A549 (cell line): ENCODE data around the gene PARD3B.

ENCODE experiments used
- CEBPB ChIP-seq, 2 experiments: fragments of >200 bp in 1 of 2; sonication (Bioruptor Twin) in 1 of 2; formaldehyde crosslinking in 1 of 2; IDR thresholded peaks; 2 replicates each; pipeline ENCODE4 v1.6.1; 2012 to 2016
- CTCF ChIP-seq: fragments of >200 bp; sonication (Bioruptor Twin); formaldehyde crosslinking; IDR thresholded peaks from 3 replicates; pipeline ENCODE4 v1.5.1; 2016
- ELK1 ChIP-seq: fragments of 150-350 bp; IDR thresholded peaks from 2 replicates; pipeline ENCODE4 v1.6.1; 2014; ENCODE audit warnings: low read depth, mild to moderate bottlenecking, low read length
- MAZ ChIP-seq: fragments of 150-350 bp; IDR thresholded peaks from 2 replicates; pipeline ENCODE4 v1.6.1; 2014; ENCODE audit warnings: antibody characterized with exemption, low read depth, low read length, borderline replicate concordance
- PBX3 ChIP-seq: IDR thresholded peaks from 2 replicates; pipeline ENCODE4 v1.6.1; 2012
- POLR2A ChIP-seq: IDR thresholded peaks from 2 replicates; pipeline ENCODE4 v1.6.1; 2012; ENCODE audit warnings: mild to moderate bottlenecking, low read length
- RCOR1 ChIP-seq: fragments of 150-350 bp; IDR thresholded peaks from 2 replicates; pipeline ENCODE4 v1.6.1; 2014; ENCODE audit warnings: antibody characterized with exemption, low read length, low read depth
- TF ChIP-seq, protein P1 (sequence below): fragments of >200 bp; sonication (Bioruptor Twin); formaldehyde crosslinking; IDR thresholded peaks from 2 replicates; pipeline ENCODE4 v1.6.1; 2016
- TF ChIP-seq, protein P2 (sequence below): IDR thresholded peaks from 2 replicates; pipeline ENCODE4 v1.6.1; 2012
- TF ChIP-seq, protein P3 (sequence below): fragments of 200-600 bp; sonication (generic); IDR thresholded peaks from 2 replicates; pipeline ENCODE4 v1.6.1; 2016; ENCODE audit warnings: antibody characterized with exemption, mild to moderate bottlenecking, moderate library complexity
- TF ChIP-seq, protein P4 (sequence below): fragments of >200 bp; sonication (Bioruptor Twin); formaldehyde crosslinking; IDR thresholded peaks from 3 replicates; pipeline ENCODE4 v1.6.1; 2016

DNA sequence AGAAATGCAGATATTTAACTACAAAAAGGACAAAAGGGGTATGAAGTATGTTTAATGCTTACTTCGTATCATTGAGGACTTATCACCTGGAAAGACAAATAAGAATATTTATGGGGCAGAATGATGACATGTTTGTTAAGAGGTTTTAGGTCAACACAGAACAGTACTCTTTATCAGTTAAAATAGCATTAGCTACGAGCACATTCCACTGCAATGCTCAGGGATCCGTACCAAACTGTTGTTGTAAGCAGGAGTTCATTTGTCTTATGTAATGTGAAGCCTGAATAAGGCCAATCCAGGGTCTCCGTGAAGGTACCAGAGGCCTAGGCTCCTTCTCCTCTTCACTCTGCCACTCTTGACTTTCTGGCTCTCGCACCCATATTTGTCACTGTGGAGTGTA is 671.3 kb downstream of the PARD3B start:
- TF ChIP-seq CTCF (no peak), MAZ (no peak), POLR2A (no peak), RCOR1 (no peak), CEBPB (IDR thresholded peaks at IDR 0.05) (no peak), PBX3 (no peak), ELK1 (no peak)
- TF ChIP-seq, protein P1, sequence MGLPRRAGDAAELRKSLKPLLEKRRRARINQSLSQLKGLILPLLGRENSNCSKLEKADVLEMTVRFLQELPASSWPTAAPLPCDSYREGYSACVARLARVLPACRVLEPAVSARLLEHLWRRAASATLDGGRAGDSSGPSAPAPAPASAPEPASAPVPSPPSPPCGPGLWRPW, result no peak
- TF ChIP-seq, protein P2, sequence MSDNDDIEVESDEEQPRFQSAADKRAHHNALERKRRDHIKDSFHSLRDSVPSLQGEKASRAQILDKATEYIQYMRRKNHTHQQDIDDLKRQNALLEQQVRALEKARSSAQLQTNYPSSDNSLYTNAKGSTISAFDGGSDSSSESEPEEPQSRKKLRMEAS, result no peak
- TF ChIP-seq, protein P3, sequence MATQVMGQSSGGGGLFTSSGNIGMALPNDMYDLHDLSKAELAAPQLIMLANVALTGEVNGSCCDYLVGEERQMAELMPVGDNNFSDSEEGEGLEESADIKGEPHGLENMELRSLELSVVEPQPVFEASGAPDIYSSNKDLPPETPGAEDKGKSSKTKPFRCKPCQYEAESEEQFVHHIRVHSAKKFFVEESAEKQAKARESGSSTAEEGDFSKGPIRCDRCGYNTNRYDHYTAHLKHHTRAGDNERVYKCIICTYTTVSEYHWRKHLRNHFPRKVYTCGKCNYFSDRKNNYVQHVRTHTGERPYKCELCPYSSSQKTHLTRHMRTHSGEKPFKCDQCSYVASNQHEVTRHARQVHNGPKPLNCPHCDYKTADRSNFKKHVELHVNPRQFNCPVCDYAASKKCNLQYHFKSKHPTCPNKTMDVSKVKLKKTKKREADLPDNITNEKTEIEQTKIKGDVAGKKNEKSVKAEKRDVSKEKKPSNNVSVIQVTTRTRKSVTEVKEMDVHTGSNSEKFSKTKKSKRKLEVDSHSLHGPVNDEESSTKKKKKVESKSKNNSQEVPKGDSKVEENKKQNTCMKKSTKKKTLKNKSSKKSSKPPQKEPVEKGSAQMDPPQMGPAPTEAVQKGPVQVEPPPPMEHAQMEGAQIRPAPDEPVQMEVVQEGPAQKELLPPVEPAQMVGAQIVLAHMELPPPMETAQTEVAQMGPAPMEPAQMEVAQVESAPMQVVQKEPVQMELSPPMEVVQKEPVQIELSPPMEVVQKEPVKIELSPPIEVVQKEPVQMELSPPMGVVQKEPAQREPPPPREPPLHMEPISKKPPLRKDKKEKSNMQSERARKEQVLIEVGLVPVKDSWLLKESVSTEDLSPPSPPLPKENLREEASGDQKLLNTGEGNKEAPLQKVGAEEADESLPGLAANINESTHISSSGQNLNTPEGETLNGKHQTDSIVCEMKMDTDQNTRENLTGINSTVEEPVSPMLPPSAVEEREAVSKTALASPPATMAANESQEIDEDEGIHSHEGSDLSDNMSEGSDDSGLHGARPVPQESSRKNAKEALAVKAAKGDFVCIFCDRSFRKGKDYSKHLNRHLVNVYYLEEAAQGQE, result no peak
- TF ChIP-seq, protein P4, sequence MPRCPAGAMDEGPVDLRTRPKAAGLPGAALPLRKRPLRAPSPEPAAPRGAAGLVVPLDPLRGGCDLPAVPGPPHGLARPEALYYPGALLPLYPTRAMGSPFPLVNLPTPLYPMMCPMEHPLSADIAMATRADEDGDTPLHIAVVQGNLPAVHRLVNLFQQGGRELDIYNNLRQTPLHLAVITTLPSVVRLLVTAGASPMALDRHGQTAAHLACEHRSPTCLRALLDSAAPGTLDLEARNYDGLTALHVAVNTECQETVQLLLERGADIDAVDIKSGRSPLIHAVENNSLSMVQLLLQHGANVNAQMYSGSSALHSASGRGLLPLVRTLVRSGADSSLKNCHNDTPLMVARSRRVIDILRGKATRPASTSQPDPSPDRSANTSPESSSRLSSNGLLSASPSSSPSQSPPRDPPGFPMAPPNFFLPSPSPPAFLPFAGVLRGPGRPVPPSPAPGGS, result no peak
